A549 (cell line): ENCODE results near the gene LMNA. TPM values are rescaled to one million over a fixed set of nuclear protein-coding genes. Genes with fewer than 3 reads are reported as not detected.
A peak's percentile ranks its signal among the peaks of the same experiment; 100 is the strongest.

Source experiments
- ATAC-seq, 2 experiments: fragments of 200-7000 bp in 1 of 2; fragments of >200 bp in 1 of 2; cut with Nextera tagmentation in 1 of 2; cut with Tn5 transposase in 1 of 2; 3 replicates each; pipeline versions ENCODE4 v1.8.0 to v1.9.1; 2018 to 2020; ENCODE audit warnings: mild to moderate bottlenecking in 1 of 2, moderate library complexity in 1 of 2
- CTCF ChIA-PET: fragments of 300-600 bp; sonication (Branson Sonifier 250); formaldehyde crosslinking; extraction: SDS; loops from one replicate; lab custom pipeline; 2021; ENCODE audit warnings: antibody characterized with exemption, inconsistent platforms; lab: Yijun Ruan, JAX
- POLR2A ChIA-PET: fragments of 350-600 bp; formaldehyde crosslinking; extraction: SDS; loops from one replicate; lab custom pipeline; 2021; ENCODE audit warnings: antibody characterized with exemption, inconsistent platforms; lab: Yijun Ruan, JAX
- DNase-seq, 2 experiments: peaks; one replicate each; pipeline versions ENCODE4 v3.0.0 to v3.0.0-alpha.2; 2011 to 2016; ENCODE audit warnings: low read depth in 1 of 2, low spot score in 1 of 2
- FAIRE-seq: peaks from 2 replicates; lab custom pipeline; 2011; peaks lifted over from hg19 to GRCh38; lab: Jason Lieb, UNC
- H3K27ac ChIP-seq, 2 experiments: fragments of >200 bp; sonication (Bioruptor Twin); formaldehyde crosslinking; 3 replicates each; pipeline ENCODE4 v1.5.1; 2016 to 2017
- H3K4me1 ChIP-seq: fragments of >200 bp; sonication (Bioruptor Twin); formaldehyde crosslinking; 3 replicates; pipeline ENCODE4 v1.6.1; 2016
- H3K4me2 ChIP-seq: fragments of >200 bp; sonication (Bioruptor Twin); formaldehyde crosslinking; 3 replicates; pipeline ENCODE4 v1.6.1; 2016
- H3K4me3 ChIP-seq: fragments of >200 bp; sonication (Bioruptor Twin); formaldehyde crosslinking; 3 replicates; pipeline ENCODE4 v1.5.1; 2016
- H3K9me3 ChIP-seq: fragments of >200 bp; sonication (Bioruptor Twin); formaldehyde crosslinking; 3 replicates; pipeline ENCODE4 v1.6.1; 2016
- BHLHE40 ChIP-seq: IDR thresholded peaks from 2 replicates; pipeline ENCODE4 v1.6.1; 2012; ENCODE audit warnings: low read depth, low read length, inconsistent platforms
- CBX2 ChIP-seq: fragments of 200-600 bp; sonication (generic); IDR thresholded peaks from 2 replicates; pipeline ENCODE4 v1.6.1; 2016; ENCODE audit warnings: low read depth, mild to moderate bottlenecking, borderline replicate concordance
- EHMT2 ChIP-seq: fragments of 200-600 bp; sonication (generic); IDR thresholded peaks from 2 replicates; pipeline ENCODE4 v1.6.1; 2016; ENCODE audit warnings: antibody characterized with exemption, low read depth, mild to moderate bottlenecking, moderate library complexity
- ESRRA ChIP-seq: fragments of 150-350 bp; IDR thresholded peaks from 2 replicates; pipeline ENCODE4 v1.6.1; 2014; ENCODE audit warnings: mild to moderate bottlenecking, low read length, borderline replicate concordance
- FOSB ChIP-seq: fragments of 250-450 bp; sonication (Bioruptor Pico); IDR thresholded peaks from 2 replicates; pipeline ENCODE4 v1.5.0; 2020; ENCODE audit warnings: mild to moderate bottlenecking, moderate library complexity
- GATA3 ChIP-seq: IDR thresholded peaks from 2 replicates; pipeline ENCODE4 v1.6.1; 2012; ENCODE audit warnings: borderline replicate concordance
- HOXA7 ChIP-seq: fragments of 250-450 bp; sonication (Bioruptor Pico); IDR thresholded peaks from 2 replicates; pipeline ENCODE4 v1.5.0; 2020; ENCODE audit warnings: mild to moderate bottlenecking, moderate library complexity
- JUNB ChIP-seq: fragments of >200 bp; sonication (Bioruptor Twin); formaldehyde crosslinking; IDR thresholded peaks from 2 replicates; pipeline ENCODE4 v1.6.1; 2016
- MAZ ChIP-seq: fragments of 150-350 bp; IDR thresholded peaks from 2 replicates; pipeline ENCODE4 v1.6.1; 2014; ENCODE audit warnings: antibody characterized with exemption, low read depth, low read length, borderline replicate concordance
- PHF8 ChIP-seq: fragments of 200-600 bp; sonication (generic); IDR thresholded peaks from 2 replicates; pipeline ENCODE4 v1.6.1; 2016; ENCODE audit warnings: low read depth, mild to moderate bottlenecking, antibody characterized with exemption, moderate library complexity, borderline replicate concordance
- POLR2A ChIP-seq: IDR thresholded peaks from 2 replicates; pipeline ENCODE4 v1.6.1; 2012; ENCODE audit warnings: mild to moderate bottlenecking, low read length
- POLR2AphosphoS2 ChIP-seq: conservative IDR thresholded peaks from 2 replicates; pipeline ENCODE4 v1.6.1; 2012; ENCODE audit warnings: low read length, improper control_type of control experiment, inconsistent platforms
- RAD21 ChIP-seq, 2 experiments: fragments of >200 bp in 1 of 2; sonication (Bioruptor Twin) in 1 of 2; formaldehyde crosslinking in 1 of 2; IDR thresholded peaks in 1 of 2; conservative IDR thresholded peaks in 1 of 2; 2 replicates in 1 of 2; 3 replicates in 1 of 2; pipeline ENCODE4 v1.6.1; 2012 to 2018; ENCODE audit warnings: inconsistent platforms in 1 of 2
- RARB ChIP-seq: fragments of 250-450 bp; sonication (Bioruptor Pico); IDR thresholded peaks from 2 replicates; pipeline ENCODE4 v1.8.0; 2021; ENCODE audit warnings: mild to moderate bottlenecking, moderate library complexity
- SMC3 ChIP-seq: fragments of >200 bp; sonication (Bioruptor Twin); formaldehyde crosslinking; IDR thresholded peaks from 3 replicates; pipeline ENCODE4 v1.6.1; 2018; ENCODE audit warnings: inconsistent platforms
- TFCP2L1 ChIP-seq: fragments of 250-450 bp; sonication (Bioruptor Pico); IDR thresholded peaks from 2 replicates; pipeline ENCODE4 v1.5.0; 2021; ENCODE audit warnings: mild to moderate bottlenecking
- ZFP36 ChIP-seq: fragments of 450-650 bp; IDR thresholded peaks from 2 replicates; pipeline ENCODE4 v1.6.1; 2014; ENCODE audit warnings: borderline replicate concordance; ENCODE audit not compliant: partially characterized antibody
- ZNF302 ChIP-seq: fragments of 250-450 bp; sonication (Bioruptor Pico); IDR thresholded peaks from 2 replicates; pipeline ENCODE4 v1.9.0; 2021; ENCODE audit warnings: inconsistent platforms, mild to moderate bottlenecking, moderate library complexity
- ZSCAN20 ChIP-seq: fragments of 250-450 bp; sonication (Bioruptor Pico); IDR thresholded peaks from 2 replicates; pipeline ENCODE4 v1.8.0; 2022; ENCODE audit warnings: mild to moderate bottlenecking, moderate library complexity
- WGBS: methylation state at CpG from one replicate; pipeline ENCODE4 v1.1.6; 2017; ENCODE audit errors: missing lambda C conversion rate; 5-methylcytosine and 5-hydroxymethylcytosine counted together
- polyA plus RNA-seq, 4 experiments: library from polyadenylated mRNA; depleted of rRNA in 3 of 4; stranded (reverse); fragments of >200 nt; fragmentation: RNase III in 1 of 4; extraction: RNeasy Plus Mini Kit Qiagen cat#74134 plus additional on column Dnase treatment in 1 of 4; gene quantifications; 2 replicates in 3 of 4; 3 replicates in 1 of 4; pipeline ENCODE4 v1.2.3, GENCODE V29; 2011 to 2017
- TF ChIP-seq, protein P1 (sequence below): fragments of >200 bp; sonication (Bioruptor Twin); formaldehyde crosslinking; IDR thresholded peaks from 3 replicates; pipeline ENCODE4 v1.5.1; 2016
- TF ChIP-seq, protein P2 (sequence below): IDR thresholded peaks from 2 replicates; pipeline ENCODE4 v1.6.1; 2012
- TF ChIP-seq, protein P3 (sequence below): fragments of 250-450 bp; sonication (Bioruptor Pico); IDR thresholded peaks from 2 replicates; pipeline ENCODE4 v1.5.0; 2021; ENCODE audit warnings: mild to moderate bottlenecking, moderate library complexity, borderline replicate concordance

LMNA gene
- polyA plus RNA-seq, 2 of the 4 experiments (the other 2 are of a cell fraction): 214 to 286 TPM

GRCh38 chr1:156145650-156146019 is 31.1 kb downstream of the LMNA start:
- TF ChIP-seq GATA3 (no peak), BHLHE40 (no peak)
- TF ChIP-seq, all 56 proteins: peak for 0
- POLR2A ChIA-PET: interaction anchor here (0.6 kb wide), 1 partner anchor 67 kb away, joined by 4 read pairs; the partner anchor contains the start of gene PMF1
- Histone ChIP-seq H3K4me2 (peak overlapping the region; percentile 67), H3K4me1 (peaks cover 19% of the 10 kb centered on the region), H3K27ac (no peak overlapping the region), H3K4me3 (no peak overlapping the region), H3K9me3 (no peaks in the 10 kb centered on the region)
- WGBS: 43% methylated on average over 2 of the region's 2 CpGs
- ATAC-seq: no peak
- CTCF ChIA-PET: interaction anchor here (0.6 to 54.8 kb wide), 27 partner anchors 10 to 300 kb away, joined by 3 to 2239 read pairs (median 5); partner anchors contain the start of genes BGLAP, MEX3A and SLC25A44
- no peak for FAIRE-seq
- no peak for DNase-seq

DNA sequence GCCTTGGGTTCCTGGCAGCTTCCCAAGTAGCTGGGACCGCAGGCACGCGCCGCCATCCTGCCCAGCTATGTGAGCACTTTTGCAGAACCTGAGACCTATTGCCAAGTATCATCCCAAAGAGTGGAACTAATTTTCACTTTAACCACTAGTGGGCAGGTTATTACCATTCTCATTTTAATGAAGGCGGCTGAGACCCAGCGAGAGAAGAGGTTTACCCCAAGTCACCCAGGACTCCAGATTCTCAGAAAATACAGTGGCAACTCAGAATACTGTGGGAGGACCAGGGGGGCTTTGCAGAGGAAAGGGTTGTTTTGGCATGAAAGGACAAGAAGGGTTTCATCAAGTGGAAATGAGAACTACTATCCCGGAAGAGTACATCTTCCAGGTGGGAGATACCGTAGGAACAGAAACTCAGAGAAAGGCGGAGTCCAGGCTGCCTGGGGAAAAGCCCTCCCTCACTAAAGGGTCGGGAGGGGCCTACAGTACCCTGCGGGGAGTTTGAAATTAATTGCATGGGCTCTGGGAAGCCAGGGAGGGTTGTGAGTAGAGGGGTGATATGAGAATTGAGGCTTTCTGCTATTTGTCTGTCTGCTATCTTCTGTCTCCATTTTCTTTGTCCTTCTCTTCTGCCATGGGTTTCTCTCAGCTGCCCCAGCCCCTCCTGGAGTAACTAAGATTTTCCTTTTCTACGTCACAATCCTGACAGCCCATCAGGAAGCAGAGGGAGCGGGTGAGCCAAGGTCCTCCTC is 31.7 kb downstream of the LMNA start:
- POLR2A ChIA-PET: interaction anchor here (0.6 to 1.6 kb wide), 2 partner anchors 67 kb away, joined by 4 to 6 read pairs; partner anchors contain the start of gene PMF1
- FAIRE-seq (peak; percentile 43), ATAC-seq (peak; percentile 35 to 39), DNase-seq (peak; percentile 76 to 85)
- WGBS: 21% methylated on average over 13 of the region's 13 CpGs
- Histone ChIP-seq H3K9me3 (no peaks in the 10 kb centered on the region), H3K27ac (peak overlapping the region; percentile 34 to 72), H3K4me3 (no peak overlapping the region), H3K4me1 (peaks cover 20% of the 10 kb centered on the region), H3K4me2 (peak overlapping the region; percentile 67)
- TF ChIP-seq BHLHE40 (0 out of 2 replicates have a peak, but pooled peaks have one; percentile 23), TFCP2L1 (CRISPR knock-in tag) (peak; percentile 35; the same call in 1 of the 2 replicates), FOSB (peak; percentile 15), GATA3 (no peak), SMC3 (peak; percentile 90), RAD21 (conservative IDR thresholded peaks at IDR 0.05 in 1 of 2, IDR thresholded peaks at IDR 0.05 in 1 of 2) (peak; percentile 90 to 91), HOXA7 (CRISPR knock-in tag) (peak; percentile 84; the same call in 1 of the 2 replicates), RARB (no peak)
- TF ChIP-seq, protein P1, sequence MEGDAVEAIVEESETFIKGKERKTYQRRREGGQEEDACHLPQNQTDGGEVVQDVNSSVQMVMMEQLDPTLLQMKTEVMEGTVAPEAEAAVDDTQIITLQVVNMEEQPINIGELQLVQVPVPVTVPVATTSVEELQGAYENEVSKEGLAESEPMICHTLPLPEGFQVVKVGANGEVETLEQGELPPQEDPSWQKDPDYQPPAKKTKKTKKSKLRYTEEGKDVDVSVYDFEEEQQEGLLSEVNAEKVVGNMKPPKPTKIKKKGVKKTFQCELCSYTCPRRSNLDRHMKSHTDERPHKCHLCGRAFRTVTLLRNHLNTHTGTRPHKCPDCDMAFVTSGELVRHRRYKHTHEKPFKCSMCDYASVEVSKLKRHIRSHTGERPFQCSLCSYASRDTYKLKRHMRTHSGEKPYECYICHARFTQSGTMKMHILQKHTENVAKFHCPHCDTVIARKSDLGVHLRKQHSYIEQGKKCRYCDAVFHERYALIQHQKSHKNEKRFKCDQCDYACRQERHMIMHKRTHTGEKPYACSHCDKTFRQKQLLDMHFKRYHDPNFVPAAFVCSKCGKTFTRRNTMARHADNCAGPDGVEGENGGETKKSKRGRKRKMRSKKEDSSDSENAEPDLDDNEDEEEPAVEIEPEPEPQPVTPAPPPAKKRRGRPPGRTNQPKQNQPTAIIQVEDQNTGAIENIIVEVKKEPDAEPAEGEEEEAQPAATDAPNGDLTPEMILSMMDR: peak; percentile 76
- TF ChIP-seq, protein P2, sequence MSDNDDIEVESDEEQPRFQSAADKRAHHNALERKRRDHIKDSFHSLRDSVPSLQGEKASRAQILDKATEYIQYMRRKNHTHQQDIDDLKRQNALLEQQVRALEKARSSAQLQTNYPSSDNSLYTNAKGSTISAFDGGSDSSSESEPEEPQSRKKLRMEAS: peak; percentile 43; the same call in 1 of the 2 replicates
- CTCF ChIA-PET: interaction anchor here (0.6 to 54.8 kb wide), 30 partner anchors 9 to 299 kb away, joined by 3 to 2239 read pairs (median 4); partner anchors contain the start of genes BGLAP, MEX3A and SLC25A44

- DNase-seq: no peak
- ATAC-seq: peak; percentile 6 to 26; a peak in 5 of 6 replicates
- H3K4me1 ChIP-seq: peaks cover 22% of the 10 kb centered on the region
These were observed 32.4 kb downstream of the LMNA start for GRCh38 chr1:156146769-156147405.

GRCh38 chr1:156148216-156148615 is 33.7 kb downstream of the LMNA start:
- H3K4me1 ChIP-seq: peaks cover 22% of the 10 kb centered on the region
- 88% methylated on average over 6 of the region's 6 CpGs for WGBS
- FAIRE-seq (no peak), ATAC-seq (no peak; a peak in 1 of 6 replicates), DNase-seq (no peak)
- ChIA-PET CTCF (interaction anchor here (0.6 to 54.8 kb wide), 8 partner anchors 11 to 81 kb away, joined by 3 to 2239 read pairs (median 5); partner anchors contain the start of genes BGLAP, MEX3A and PMF1), POLR2A (no interaction called here)
- H3K27ac ChIP-seq: peak overlapping the region in 1 of 2 experiments; percentile 72; a peak in 1 of 6 replicates
- H3K4me3 ChIP-seq: no peak overlapping the region
- no peak overlapping the region for H3K4me2 ChIP-seq
- no peaks in the 10 kb centered on the region for H3K9me3 ChIP-seq
- TF ChIP-seq POLR2A: no peak
- 0 out of 2 replicates have a peak, but pooled peaks have one; percentile 58 for TF ChIP-seq FOSB
- TF ChIP-seq, protein P2: no peak
- TF ChIP-seq PHF8: no peak
- no peak for TF ChIP-seq ZFP36
- no peak for TF ChIP-seq RARB
- TF ChIP-seq TFCP2L1 (CRISPR knock-in tag): peak; percentile 30; the same call in 1 of the 2 replicates
- no peak for TF ChIP-seq MAZ
- no peak for TF ChIP-seq ZNF302 (CRISPR knock-in tag)
- TF ChIP-seq, protein P3, sequence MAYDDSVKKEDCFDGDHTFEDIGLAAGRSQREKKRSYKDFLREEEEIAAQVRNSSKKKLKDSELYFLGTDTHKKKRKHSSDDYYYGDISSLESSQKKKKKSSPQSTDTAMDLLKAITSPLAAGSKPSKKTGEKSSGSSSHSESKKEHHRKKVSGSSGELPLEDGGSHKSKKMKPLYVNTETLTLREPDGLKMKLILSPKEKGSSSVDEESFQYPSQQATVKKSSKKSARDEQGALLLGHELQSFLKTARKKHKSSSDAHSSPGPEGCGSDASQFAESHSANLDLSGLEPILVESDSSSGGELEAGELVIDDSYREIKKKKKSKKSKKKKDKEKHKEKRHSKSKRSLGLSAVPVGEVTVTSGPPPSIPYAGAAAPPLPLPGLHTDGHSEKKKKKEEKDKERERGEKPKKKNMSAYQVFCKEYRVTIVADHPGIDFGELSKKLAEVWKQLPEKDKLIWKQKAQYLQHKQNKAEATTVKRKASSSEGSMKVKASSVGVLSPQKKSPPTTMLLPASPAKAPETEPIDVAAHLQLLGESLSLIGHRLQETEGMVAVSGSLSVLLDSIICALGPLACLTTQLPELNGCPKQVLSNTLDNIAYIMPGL: no peak
- no peak for TF ChIP-seq BHLHE40
- no peak for TF ChIP-seq ZSCAN20
- TF ChIP-seq CBX2: no peak
- no peak for TF ChIP-seq ESRRA
- no peak for TF ChIP-seq POLR2AphosphoS2

More at GRCh38 chr1:156146769-156147405, 32.4 kb downstream of the LMNA start:
- ChIA-PET POLR2A (interaction anchor here (1.6 kb wide), 1 partner anchor 66 kb away, joined by 6 read pairs; the partner anchor contains the start of gene PMF1), CTCF (interaction anchor here (0.9 to 54.8 kb wide), 11 partner anchors 12 to 103 kb away, joined by 3 to 2239 read pairs (median 6); partner anchors contain the start of genes BGLAP, MEX3A, PMF1 and SLC25A44)
- Histone ChIP-seq H3K4me3 (no peak overlapping the region), H3K27ac (peak overlapping the region; percentile 34 to 72), H3K9me3 (no peaks in the 10 kb centered on the region), H3K4me2 (peak overlapping the region; percentile 67)
- WGBS: 49% methylated on average over 6 of the region's 9 CpGs
- no peak for FAIRE-seq
- peak; percentile 26; the same call in 1 of the 2 replicates for TF ChIP-seq TFCP2L1 (CRISPR knock-in tag)
- TF ChIP-seq EHMT2: no peak
- TF ChIP-seq JUNB: no peak
